Keratinocyte (primary cell): ENCODE results near the gene TSPYL2.

ENCODE experiments used
- CTCF ChIP-seq, 3 experiments: IDR thresholded peaks in 1 of 3; conservative IDR thresholded peaks in 1 of 3; optimal IDR thresholded peaks in 1 of 3; 2 replicates in 2 of 3; 3 replicates in 1 of 3; pipeline versions ENCODE3 to v1.5.1; 2011; ENCODE audit warnings: low read length in 3 of 3, mild to moderate bottlenecking in 3 of 3, moderate library complexity in 2 of 3, control low read depth in 1 of 3, inconsistent platforms in 1 of 3; ENCODE audit not compliant: insufficient read depth in 2 of 3; ENCODE audit errors: extremely low read depth in 1 of 3
- EZH2 ChIP-seq: IDR thresholded peaks from one replicate; pipeline ENCODE4 v1.6.1; 2012; ENCODE audit warnings: inconsistent platforms, mild to moderate bottlenecking, low read length, moderate library complexity

- TF ChIP-seq CTCF (optimal IDR thresholded peaks at IDR 0.05 in 1 of 3, IDR thresholded peaks at IDR 0.05 in 1 of 3, conservative IDR thresholded peaks at IDR 0.05 in 1 of 3; ENCODE audit: extremely low read depth in 1 of 3, insufficient read depth in 2 of 3, low read length in 3 of 3) = no peak
- TF ChIP-seq EZH2 = no peak
Observed at GRCh38 chrX:53085661-53086229, 3.6 kb downstream of the TSPYL2 start.
